Heart left ventricle (tissue), 13 donors: ENCODE measurements around the gene ABCA13.

Source experiments
- CTCF ChIP-seq, 12 donors: fragments of 200-600 bp; sonication (generic) in 4 of 12; IDR thresholded peaks; one replicate each; pipeline versions ENCODE4 v1.5.0 to v1.8.0; 2018 to 2022; ENCODE audit warnings: antibody characterized with exemption in 12 of 12, mild to moderate bottlenecking in 5 of 12
- POLR2A ChIP-seq, 2 donors: fragments of 450-650 bp; IDR thresholded peaks; one replicate each; pipeline ENCODE4 v1.6.1; 2017; ENCODE audit warnings: antibody characterized with exemption in 2 of 2, mild to moderate bottlenecking in 2 of 2, moderate library complexity in 2 of 2
- donor health status: ischemic (EF 13 %, LVEDD 7.1; RV severe dilation, severe dysfunction).
- donor health status: DM: no; HTN: yes; CAD: no.
- donor health status: DM: no; HTN: no; CAD: no.
- donor health status: ischemic (EF 25% LVEDD 6.9; RV normal size, moderate dysfunction).
- donor health status: ischemic (EF 25% LVEDD 5.7; RV mildly dilated, moderate dysfunction).
- donor health status: ischemic (EF 35%, LVEDD 5.7; RV mildly dilated, moderate dysfunction).
- donor health status: nonischemic (EF 11% LVEDD 7.7; RV severe dilation, severe dysfunction).
- donor health status: DM: yes; HTN: yes; CAD: no.
- donor health status: PGD.
- donor health status: ischemic (EF 29% LVEDD 5.4; RV normal size, mild dysfunction).
- donor health status: nonischemic (EF 23%, LVEDD 6.1; RV moderate dilation, normal function).

DNA sequence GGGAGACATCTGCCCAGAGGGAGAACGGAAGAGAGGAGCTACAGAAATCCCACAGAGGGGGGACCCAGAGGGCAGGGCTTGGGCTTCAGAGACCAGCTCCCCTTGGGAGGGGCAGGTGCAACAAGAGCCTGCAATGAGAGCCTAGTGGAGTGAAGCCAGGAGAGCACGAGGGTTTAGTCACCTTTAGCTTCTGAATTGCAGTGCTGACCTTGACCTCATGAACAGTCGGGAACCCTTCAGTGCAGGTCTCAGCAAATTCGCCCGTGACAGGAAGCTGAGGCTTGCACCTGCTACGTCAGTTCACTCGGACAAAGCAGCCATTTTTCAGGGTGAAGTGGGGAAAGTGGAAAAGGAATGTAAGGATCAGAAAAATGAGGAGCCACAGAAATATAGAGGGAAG is 446.2 kb downstream of the ABCA13 start:
- TF ChIP-seq CTCF (IDR thresholded peaks at IDR 0.05) = no peak
- no peak for TF ChIP-seq POLR2A (IDR thresholded peaks at IDR 0.05)
